Measurements from ENCODE around the gene CAMK2N1.
A peak's percentile ranks its signal among the peaks of the same experiment; 100 is the strongest.
"Not testable (repeated sequence)": the region's sequence is repeated elsewhere in the genome, so short reads cannot be mapped to it uniquely, and the experiment has no call there.

The CAMK2N1 gene

DNA sequence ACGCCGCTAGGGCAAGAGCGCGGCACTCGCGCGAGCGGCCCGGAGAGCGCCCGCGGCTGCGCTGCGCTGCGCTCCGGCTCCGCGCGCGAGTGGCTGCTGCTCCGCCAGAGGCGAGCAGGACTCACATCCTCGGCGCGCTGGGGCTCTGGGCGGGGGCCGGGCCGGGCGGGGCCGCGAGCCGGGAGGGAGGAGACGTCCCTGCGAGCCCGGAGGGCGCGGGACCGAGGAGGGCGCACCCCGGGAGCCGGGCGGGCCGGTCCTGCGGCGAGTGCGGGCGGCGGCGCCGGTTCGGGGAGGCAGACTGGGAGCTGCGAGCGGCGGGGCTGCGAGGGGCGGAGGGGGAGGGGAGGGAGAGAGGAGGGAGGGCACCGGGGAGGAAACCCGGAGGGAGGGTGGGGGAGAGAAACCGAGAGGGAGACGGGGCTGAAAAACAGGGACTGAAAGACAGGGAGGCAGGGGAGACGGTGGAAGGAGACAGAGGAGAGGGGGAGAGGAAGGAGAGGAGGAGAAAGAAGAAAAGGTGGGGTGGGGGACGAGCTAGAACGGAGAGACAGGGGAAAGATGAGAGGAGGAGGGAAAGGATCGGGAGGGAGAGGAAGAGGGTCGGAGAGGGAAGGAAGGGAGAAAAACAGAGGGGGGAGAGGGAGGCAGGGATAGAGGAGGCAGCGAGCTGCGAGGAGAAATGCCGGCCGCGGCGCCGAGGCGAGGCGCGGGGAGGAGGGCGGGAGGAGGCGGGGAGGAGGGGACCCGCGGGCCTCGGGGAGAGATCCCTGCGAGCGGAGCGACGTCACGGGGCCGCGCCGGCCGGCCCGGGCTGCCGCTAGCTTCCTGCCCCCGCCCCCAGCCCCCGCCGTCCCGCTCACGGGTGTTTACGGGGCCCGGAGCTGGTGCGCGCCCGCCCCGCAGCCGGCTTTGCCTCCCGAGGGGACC, at the start of gene CAMK2N1:
TSS of gene CAMK2N1 (minus strand) at position 684 of the 930 bp plus-strand sequence. CDS start 831 bp downstream, outside the sequence.
- DNase-seq (ENCODE audit: low read depth in 2 of 2) = peak; percentile 25 to 50

- no peak for DNase-seq (ENCODE audit: low read depth in 2 of 2)
Observed at GRCh38 chr1:20534659-20535417, 48.8 kb upstream of the CAMK2N1 start.

DNA sequence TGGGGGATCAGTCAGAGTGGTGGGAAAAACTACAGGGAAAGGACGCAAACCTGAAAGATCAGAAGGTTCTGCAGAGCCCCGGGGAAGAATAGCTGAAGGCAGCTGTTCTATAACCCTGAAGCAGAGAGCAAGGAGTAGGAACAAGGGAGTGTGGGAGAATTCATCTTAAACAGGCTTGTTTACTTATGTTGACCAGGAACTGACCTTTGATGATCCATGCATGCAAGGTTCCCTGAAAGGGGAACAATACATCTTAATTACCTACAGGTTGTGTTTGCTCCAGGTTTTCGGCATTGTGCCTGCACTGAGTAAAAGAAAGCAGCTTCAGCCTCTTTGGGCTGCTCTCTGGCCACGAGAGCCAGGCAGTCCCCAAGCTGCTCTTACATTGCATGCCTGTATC, 47.6 kb upstream of the CAMK2N1 start:
- DNase-seq (ENCODE audit: low read depth in 2 of 2) = no peak

DNA sequence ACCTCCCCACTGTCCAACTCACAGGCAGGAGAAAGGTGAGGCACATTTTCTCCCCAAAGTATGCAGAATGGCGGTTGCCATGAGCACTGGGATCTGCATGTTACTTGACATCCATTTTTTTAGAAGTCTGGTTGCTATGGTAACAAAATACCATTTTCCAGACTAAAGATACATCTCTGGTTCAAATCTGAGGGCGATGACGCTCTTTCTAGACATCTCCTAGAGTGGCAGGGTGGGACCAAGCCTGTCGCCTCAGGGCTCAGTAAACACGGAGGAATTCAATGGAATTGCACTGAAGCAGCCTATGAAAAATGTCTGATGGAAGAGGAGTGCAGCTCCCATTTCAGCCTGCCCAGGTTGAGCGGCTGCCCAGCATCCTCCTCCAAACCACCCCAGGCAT, 44.9 kb upstream of the CAMK2N1 start:
- DNase-seq (ENCODE audit: low read depth in 2 of 2) = no peak

- DNase-seq (ENCODE audit: low read depth in 2 of 2) = no peak
Observed at GRCh38 chr1:20530306-20530705, 44.3 kb upstream of the CAMK2N1 start.

- no peak for DNase-seq (ENCODE audit: low read depth in 2 of 2)
Observed at GRCh38 chr1:20528221-20528620, 42.2 kb upstream of the CAMK2N1 start.

DNA sequence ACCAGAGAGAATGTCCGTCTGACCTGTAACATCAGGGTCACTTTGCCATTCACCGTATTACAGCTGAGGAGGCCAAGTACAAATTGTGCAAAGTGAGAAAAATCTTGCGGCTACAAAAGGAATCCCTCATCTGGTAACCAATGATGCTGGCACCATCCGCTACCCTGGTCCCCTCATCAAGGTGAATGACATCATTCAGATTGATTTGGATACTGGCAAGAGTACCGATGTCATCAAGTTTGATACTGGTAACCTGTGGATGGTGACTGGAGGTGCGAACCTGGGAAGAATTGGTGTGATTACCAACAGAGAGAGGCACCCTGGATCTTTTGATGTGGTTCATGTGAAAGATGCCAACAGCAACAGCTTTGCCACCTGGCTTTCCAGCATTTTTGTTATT, 40.3 kb upstream of the CAMK2N1 start:
- DNase-seq (ENCODE audit: low read depth in 2 of 2) = no peak

GRCh38 chr1:20521960-20522861, 36.2 kb upstream of the CAMK2N1 start:
- peak in 1 of 2 donors; percentile 42 for DNase-seq (ENCODE audit: low read depth in 2 of 2)

DNA sequence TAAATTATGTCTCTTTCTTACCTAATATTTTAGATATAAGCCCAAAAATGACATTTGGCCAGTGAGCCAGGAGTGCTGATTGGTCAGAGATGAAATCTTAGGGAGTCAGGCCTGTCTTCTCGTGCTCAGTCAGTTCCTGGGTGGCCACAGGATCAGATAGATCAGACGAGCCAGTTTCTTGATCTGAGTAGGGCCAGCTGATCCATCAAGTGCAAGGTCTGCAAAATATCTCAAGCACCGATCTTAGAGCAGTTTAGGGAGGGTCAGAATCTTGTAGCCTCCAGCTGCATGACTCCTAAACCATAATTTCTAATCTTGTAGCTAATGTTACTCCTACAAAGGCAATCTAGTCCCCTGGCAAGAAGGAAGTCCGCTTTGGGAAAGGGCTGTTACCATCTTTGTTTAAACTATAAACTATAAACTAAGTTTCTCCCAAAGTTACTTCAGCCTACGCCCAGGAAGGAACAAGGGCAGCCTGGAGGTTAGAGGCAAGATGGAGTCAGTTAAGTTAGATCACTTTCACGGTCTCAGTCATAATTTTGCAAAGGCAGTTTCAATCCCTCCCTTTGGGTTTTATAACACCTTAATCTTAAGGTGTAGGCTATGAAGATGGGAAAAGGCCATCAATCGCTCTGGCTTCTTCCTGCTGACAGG, 33.7 kb upstream of the CAMK2N1 start:
- not testable (repeated sequence) for DNase-seq (ENCODE audit: low read depth in 2 of 2)

DNA sequence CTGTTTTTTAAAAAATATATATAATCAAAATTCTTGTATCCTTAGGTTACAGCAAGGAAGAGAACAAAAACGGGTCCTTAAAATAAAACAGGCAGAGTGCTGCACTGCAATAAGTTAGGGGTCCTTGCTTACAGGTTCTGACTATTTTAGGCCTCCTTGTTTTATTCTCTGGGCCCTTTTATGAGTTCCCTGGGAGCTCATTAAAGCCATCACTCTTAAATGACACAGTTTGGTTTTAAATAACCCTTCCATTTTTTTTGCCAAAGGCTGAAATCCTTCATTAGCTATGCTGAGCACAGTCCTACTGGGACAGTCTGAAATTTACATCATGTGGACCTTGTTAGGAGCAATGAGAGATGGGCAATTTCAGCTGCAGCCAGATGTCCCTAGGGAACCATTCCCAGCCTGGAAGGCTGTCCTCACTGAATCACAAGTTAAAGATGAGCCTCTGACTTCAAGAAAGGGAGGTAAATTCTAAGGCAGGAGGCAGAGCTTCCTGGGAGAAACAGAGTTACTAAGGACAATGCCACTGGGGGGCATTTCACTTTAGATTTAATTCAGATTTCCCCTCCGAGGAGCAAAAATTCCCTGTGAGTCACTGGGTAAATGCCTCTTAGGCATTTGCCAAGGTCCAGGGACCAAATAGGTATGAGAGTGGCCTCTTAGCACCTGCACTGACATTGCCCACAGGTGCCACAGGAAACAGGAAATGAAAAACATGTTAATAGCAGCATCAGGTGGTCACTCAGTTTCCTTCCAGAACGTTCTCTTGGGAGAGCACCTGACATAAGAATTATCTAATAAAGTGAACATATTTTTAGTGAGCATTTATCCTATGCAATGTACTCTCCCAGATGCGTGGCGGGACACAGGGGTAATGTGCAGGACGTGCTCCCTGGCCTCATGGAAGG, 25.8 kb upstream of the CAMK2N1 start:
- no peak for DNase-seq (ENCODE audit: low read depth in 2 of 2)

DNA sequence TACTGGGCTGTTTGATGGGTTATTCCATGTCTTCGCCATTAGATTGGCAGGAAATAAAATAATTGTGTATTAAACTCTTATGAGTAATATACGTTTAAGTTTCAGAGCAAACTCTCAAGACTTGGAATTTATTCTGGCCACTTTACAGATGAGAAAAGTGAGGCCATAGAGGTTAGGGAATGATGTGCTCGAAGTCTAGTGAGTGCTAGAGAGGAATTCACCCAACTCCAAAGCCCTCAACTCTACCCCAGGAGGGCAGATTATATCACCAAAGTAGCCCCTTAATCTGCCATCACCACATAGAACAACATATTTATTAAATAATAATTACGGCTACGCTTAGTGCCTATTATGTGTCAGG, 22.4 kb upstream of the CAMK2N1 start:
- no peak for DNase-seq (ENCODE audit: low read depth in 2 of 2)

DNA sequence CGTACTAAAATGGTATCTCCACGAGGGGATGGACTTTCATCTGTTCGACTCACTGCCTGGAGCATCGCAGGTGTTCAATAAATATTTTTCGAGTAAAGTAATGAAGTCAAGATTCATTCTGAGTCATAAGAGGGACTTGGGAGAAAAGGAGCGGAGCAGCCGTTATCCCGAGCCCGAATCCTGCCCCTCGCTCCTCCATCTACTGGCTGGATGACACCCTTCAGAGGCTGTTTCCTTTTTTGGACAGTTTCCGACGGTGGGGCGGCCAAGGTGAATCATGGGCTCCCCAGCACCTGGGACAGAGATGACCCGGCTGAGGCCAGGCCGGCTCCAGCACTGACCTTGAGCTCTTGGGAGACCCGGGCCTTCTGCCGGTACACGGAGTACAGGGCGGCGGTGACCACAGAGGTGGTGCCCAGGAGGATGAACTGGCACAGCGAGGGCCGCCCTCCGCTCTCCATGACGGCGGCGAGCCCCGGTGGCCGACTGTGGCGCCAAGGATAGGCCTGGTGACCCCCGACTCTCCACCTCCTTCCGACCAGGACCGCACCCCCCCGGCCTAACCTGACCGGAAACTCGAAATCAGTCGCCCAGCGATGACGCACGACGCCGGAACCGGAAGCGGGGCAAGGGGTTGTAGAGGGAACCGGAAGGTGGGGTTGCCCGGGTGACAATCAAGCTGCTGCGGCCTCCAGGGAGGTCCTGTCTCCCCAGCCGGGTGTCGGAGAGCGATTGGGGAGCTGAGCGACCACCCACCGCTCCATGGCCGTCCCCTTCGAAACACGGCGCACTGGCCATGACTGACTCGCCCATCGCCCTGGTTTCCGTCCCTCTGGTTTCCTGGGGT, 21.8 kb upstream of the CAMK2N1 start, which contains the start of gene MUL1:
TSS of gene MUL1 (minus strand) at position 588 of the 847 bp plus-strand sequence. CDS start at position 461, 127 bp downstream.
- peak; percentile 87 to 90 for DNase-seq (ENCODE audit: low read depth in 2 of 2)

- no peak for DNase-seq (ENCODE audit: low read depth in 2 of 2)
Observed at GRCh38 chr1:20507248-20507563, 21.2 kb upstream of the CAMK2N1 start.

- no peak for DNase-seq (ENCODE audit: low read depth in 2 of 2)
Observed at GRCh38 chr1:20505488-20505887, 19.5 kb upstream of the CAMK2N1 start.

DNA sequence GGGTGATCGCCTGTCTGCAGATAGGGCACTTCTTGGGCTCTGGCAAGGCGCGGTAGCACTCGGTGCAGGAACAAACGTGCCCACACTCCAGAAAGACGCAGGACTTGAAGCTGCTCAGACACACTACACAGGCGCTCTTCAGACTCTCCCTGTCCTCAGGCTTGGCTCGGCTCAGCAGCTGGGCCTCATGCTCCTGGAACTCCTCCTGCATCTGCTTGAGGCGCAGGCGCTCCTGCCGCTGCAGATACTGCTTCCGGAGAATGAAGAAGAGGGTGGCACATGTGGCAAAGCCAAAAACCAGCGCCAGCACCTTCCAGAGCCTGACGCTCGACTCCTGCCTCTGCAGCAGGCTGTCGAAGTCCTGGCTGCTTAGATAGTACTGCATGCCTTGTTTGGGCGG, 14.7 kb upstream of the CAMK2N1 start:
- no peak for DNase-seq (ENCODE audit: low read depth in 2 of 2)

- no peak for DNase-seq (ENCODE audit: low read depth in 2 of 2)
Observed at GRCh38 chr1:20499718-20500117, 13.7 kb upstream of the CAMK2N1 start.

DNA sequence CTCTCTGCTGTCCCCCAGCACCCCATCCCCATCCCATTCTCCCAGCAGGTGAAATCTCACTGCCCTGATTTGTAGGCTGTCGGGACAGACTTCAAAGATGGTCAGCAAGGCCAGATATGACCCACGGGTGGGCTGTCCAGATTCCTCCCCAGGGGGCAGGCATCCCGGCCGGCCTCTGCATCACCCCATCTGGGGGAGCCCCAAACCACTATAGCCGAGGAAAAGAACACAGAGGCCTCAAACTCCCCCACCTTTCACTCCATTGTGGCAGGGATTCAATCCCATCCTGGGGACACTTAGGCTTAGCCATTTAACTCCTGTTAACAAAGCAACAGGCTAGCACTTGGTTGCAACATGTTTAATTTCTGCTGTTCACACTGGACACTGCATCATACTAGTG, 13.1 kb upstream of the CAMK2N1 start:
- no peak for DNase-seq (ENCODE audit: low read depth in 2 of 2)

GRCh38 chr1:20498116-20498515, 12.1 kb upstream of the CAMK2N1 start:
- no peak for DNase-seq (ENCODE audit: low read depth in 2 of 2)

- no peak for DNase-seq (ENCODE audit: low read depth in 2 of 2)
Observed at GRCh38 chr1:20497506-20497905, 11.5 kb upstream of the CAMK2N1 start.
